ENCODE data around the gene MGMT.

DNA sequence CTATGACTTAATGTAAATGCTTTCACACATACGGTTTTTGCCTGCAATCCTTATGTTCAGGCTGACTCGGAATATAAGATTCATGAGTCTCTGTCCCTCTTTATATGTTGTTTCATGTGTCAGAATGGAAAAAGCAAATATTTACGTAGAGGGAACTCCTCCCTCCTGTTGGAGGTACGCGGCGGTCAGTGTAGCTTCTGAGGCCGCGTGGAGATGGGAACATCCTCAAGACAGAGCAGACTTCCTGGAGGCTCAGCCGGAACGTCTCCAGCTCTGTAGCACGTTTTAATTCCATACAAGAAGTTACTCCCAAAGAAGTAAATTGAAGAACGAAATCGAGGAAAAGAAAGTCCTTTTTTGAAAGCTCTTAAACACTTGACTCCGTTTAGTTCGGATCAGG lies 248.8 kb downstream of the MGMT start:
- TF ChIP-seq EP300 (IDR thresholded peaks at IDR 0.05) (no peak), POLR2A (IDR thresholded peaks at IDR 0.05) (no peak)
- TF ChIP-seq, protein P1, sequence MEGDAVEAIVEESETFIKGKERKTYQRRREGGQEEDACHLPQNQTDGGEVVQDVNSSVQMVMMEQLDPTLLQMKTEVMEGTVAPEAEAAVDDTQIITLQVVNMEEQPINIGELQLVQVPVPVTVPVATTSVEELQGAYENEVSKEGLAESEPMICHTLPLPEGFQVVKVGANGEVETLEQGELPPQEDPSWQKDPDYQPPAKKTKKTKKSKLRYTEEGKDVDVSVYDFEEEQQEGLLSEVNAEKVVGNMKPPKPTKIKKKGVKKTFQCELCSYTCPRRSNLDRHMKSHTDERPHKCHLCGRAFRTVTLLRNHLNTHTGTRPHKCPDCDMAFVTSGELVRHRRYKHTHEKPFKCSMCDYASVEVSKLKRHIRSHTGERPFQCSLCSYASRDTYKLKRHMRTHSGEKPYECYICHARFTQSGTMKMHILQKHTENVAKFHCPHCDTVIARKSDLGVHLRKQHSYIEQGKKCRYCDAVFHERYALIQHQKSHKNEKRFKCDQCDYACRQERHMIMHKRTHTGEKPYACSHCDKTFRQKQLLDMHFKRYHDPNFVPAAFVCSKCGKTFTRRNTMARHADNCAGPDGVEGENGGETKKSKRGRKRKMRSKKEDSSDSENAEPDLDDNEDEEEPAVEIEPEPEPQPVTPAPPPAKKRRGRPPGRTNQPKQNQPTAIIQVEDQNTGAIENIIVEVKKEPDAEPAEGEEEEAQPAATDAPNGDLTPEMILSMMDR (IDR thresholded peaks at IDR 0.05): no peak
